A549 (cell line): Measurements from ENCODE around the gene PRR7.
A peak's percentile ranks its signal among the peaks of the same experiment; 100 is the strongest.

Experiments used
- EP300 ChIP-seq, 2 experiments: fragments of >200 bp; sonication (Bioruptor Twin); formaldehyde crosslinking; IDR thresholded peaks; 2 replicates in 1 of 2; 3 replicates in 1 of 2; pipeline ENCODE4 v1.6.1; 2016 to 2017
- POLR2A ChIP-seq: IDR thresholded peaks from 2 replicates; pipeline ENCODE4 v1.6.1; 2012; ENCODE audit warnings: mild to moderate bottlenecking, low read length
- RAD21 ChIP-seq, 2 experiments: fragments of >200 bp in 1 of 2; sonication (Bioruptor Twin) in 1 of 2; formaldehyde crosslinking in 1 of 2; IDR thresholded peaks in 1 of 2; conservative IDR thresholded peaks in 1 of 2; 2 replicates in 1 of 2; 3 replicates in 1 of 2; pipeline ENCODE4 v1.6.1; 2012 to 2018; ENCODE audit warnings: inconsistent platforms in 1 of 2
- TF ChIP-seq, protein P1 (sequence below): fragments of >200 bp; sonication (Bioruptor Twin); formaldehyde crosslinking; IDR thresholded peaks from 3 replicates; pipeline ENCODE4 v1.5.1; 2016

DNA sequence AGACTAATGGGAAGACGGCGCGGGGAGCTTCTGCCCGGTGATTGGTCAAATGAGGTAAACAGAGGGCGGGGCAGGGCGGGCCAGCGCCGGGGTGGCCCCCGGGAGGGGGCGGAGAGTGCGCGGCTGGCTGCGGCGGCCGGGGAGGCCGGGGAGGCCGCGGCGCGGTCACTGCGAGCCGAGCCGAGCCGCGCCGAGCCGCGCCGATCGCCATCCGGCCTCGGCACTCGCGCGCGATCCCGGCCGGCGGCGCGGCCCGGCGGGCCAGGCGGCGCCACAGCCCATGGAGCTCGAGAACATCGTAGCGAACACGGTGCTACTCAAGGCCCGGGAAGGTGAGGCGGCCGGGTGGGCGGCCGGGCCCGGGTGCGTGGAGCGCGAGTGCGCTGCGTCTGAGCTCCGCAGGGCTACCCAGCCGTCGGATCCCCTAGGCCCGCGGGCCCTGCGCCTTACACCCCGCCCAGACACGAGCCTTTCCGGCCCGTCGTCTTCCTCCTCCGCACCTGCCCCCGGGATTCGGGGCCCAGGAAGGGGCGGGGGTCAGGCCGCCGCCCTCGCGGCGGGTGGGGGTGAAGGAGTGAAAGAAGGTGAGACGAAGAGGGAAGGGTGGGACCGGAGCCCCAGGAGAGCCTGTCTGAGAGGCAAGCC lies 19.9 kb upstream of the PRR7 start, which contains the start of gene GRK6:
- TF ChIP-seq POLR2A, result peak; percentile 59
- TF ChIP-seq EP300 (IDR thresholded peaks at IDR 0.05), result no peak
- TF ChIP-seq, protein P1, sequence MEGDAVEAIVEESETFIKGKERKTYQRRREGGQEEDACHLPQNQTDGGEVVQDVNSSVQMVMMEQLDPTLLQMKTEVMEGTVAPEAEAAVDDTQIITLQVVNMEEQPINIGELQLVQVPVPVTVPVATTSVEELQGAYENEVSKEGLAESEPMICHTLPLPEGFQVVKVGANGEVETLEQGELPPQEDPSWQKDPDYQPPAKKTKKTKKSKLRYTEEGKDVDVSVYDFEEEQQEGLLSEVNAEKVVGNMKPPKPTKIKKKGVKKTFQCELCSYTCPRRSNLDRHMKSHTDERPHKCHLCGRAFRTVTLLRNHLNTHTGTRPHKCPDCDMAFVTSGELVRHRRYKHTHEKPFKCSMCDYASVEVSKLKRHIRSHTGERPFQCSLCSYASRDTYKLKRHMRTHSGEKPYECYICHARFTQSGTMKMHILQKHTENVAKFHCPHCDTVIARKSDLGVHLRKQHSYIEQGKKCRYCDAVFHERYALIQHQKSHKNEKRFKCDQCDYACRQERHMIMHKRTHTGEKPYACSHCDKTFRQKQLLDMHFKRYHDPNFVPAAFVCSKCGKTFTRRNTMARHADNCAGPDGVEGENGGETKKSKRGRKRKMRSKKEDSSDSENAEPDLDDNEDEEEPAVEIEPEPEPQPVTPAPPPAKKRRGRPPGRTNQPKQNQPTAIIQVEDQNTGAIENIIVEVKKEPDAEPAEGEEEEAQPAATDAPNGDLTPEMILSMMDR, result no peak
- no peak for TF ChIP-seq RAD21 (conservative IDR thresholded peaks at IDR 0.05 in 1 of 2, IDR thresholded peaks at IDR 0.05 in 1 of 2)
